H1 (cell line): ENCODE results near the gene C19orf25. TPM values are rescaled to one million over a fixed set of nuclear protein-coding genes. Genes with fewer than 3 reads are reported as not detected.
A peak's percentile ranks its signal among the peaks of the same experiment; 100 is the strongest.

Experiments used
- EP300 ChIP-seq, 2 experiments: IDR thresholded peaks; 1 replicate in 1 of 2; 2 replicates in 1 of 2; pipeline ENCODE4 v1.6.1; 2011 to 2012; ENCODE audit warnings: low read depth in 2 of 2, low read length in 2 of 2, mild to moderate bottlenecking in 2 of 2, borderline replicate concordance in 1 of 2, inconsistent platforms in 1 of 2, moderate library complexity in 1 of 2
- EZH2 ChIP-seq: fragments of 200-600 bp; sonication (generic); IDR thresholded peaks from 2 replicates; pipeline ENCODE4 v1.7.1; 2012; ENCODE audit warnings: low read depth, mild to moderate bottlenecking, moderate library complexity, low read length, inconsistent platforms; ENCODE audit not compliant: severe bottlenecking
- KDM4A ChIP-seq: IDR thresholded peaks from one replicate; pipeline ENCODE4 v1.7.1; 2012; ENCODE audit warnings: low read depth, mild to moderate bottlenecking, moderate library complexity, low read length, inconsistent platforms; ENCODE audit not compliant: severe bottlenecking
- PHF8 ChIP-seq: fragments of 200-600 bp; sonication (generic); conservative IDR thresholded peaks from 2 replicates; pipeline ENCODE4 v1.7.1; 2012; ENCODE audit warnings: low read depth, mild to moderate bottlenecking, inconsistent platforms, low read length, moderate library complexity
- RXRA ChIP-seq: IDR thresholded peaks from 2 replicates; pipeline ENCODE4 v1.6.1; 2011; ENCODE audit warnings: low read depth, mild to moderate bottlenecking, low read length, moderate library complexity; ENCODE audit not compliant: insufficient read depth
- TAF7 ChIP-seq: optimal IDR thresholded peaks from 2 replicates; pipeline ENCODE3; 2011; ENCODE audit warnings: low read depth, mild to moderate bottlenecking, inconsistent platforms, low read length, moderate library complexity, borderline replicate concordance
- polyA plus RNA-seq, 7 experiments: library from polyadenylated mRNA; depleted of rRNA in 3 of 7; stranded (reverse) in 5 of 7; unstranded in 2 of 7; fragments of >200 nt in 5 of 7; fragments of 200-250 nt in 2 of 7; gene quantifications; 1 replicate in 5 of 7; 2 replicates in 1 of 7; 4 replicates in 1 of 7; pipeline versions ENCODE4 v1.2.1 to v1.2.3, GENCODE V29; 2011 to 2013; ENCODE audit warnings: missing spikeins in 2 of 7, mixed read lengths in 2 of 7
- total RNA-seq: library from RNA; stranded (reverse); fragmentation: NEBNext Ultra II Directional; extraction: Animal tissue kit (Norgen Biotek cat#: 25700); gene quantifications from 2 replicates; pipeline ENCODE4 v1.2.1, GENCODE V29; 2021
- TF ChIP-seq, protein P1 (sequence below): IDR thresholded peaks from 2 replicates; pipeline ENCODE4 v1.6.1; 2012; ENCODE audit warnings: low read length, inconsistent platforms

C19orf25 gene
- total and polyA plus RNA-seq, 2 of the 8 experiments (the other 6 are each of a cell fraction or from before 2014, with no cell fraction given), result 41.3 to 67.4 TPM

DNA sequence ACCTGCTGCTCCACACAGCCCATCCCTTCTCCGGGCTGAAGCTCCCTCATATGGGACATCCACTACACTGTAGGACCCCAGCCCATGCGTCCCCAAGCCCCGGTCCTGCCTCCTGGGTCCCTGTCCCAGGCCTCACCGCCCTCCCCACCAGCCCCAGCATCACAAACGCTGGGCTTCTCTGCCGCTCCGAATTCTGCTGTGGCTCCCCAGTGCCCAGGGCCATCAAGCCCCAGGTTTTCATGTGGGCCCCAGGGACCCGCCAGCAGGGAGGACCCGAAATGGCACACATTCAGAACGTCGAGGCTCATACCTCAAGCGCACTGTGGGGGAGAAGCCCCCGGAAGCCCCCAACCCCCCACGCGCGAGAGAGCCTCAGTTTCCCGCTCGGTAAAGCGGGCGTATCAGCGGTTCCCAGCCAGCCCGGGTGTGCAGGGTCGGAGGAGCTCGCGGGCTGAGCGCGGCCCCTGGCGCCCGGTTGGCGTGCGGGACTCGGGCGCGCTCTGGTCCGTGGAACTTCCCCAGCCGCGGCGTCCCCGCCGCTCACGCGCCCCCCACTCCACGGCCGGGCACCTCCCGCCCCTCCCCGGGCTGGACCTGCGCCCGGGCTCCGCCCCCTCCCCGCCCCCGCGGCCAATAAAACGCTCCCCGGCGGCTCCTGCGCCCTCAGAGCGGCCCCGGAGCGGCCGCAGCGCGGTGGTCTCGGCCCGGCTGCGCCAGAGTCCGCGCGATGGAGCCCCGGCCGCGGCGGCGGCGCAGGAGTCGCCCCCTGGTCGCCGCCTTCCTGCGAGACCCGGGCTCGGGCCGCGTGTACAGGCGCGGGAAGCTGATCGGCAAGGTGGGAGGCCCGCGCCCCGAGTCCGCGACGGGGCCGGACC lies 44.6 kb upstream of the C19orf25 start, which contains the start of gene PLK5 (continued):
- TF ChIP-seq KDM4A (peak; percentile 59), PHF8 (peak; percentile 38; the same call in 1 of the 2 replicates), EZH2 (peak; percentile 13), EP300 (IDR thresholded peaks at IDR 0.05; ENCODE audit: borderline replicate concordance in 1 of 2, low read depth in 2 of 2, low read length in 2 of 2) (no peak), RXRA (no peak), TAF7 (peak; percentile 52)
- TF ChIP-seq, protein P1, sequence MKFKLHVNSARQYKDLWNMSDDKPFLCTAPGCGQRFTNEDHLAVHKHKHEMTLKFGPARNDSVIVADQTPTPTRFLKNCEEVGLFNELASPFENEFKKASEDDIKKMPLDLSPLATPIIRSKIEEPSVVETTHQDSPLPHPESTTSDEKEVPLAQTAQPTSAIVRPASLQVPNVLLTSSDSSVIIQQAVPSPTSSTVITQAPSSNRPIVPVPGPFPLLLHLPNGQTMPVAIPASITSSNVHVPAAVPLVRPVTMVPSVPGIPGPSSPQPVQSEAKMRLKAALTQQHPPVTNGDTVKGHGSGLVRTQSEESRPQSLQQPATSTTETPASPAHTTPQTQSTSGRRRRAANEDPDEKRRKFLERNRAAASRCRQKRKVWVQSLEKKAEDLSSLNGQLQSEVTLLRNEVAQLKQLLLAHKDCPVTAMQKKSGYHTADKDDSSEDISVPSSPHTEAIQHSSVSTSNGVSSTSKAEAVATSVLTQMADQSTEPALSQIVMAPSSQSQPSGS, result no peak
